Activated T-cell treated with anti-CD3 and anti-CD28 coated beads, Interleukin-2, amount 50 U/mL, for 72 hours (primary cell): ENCODE results near the gene LDLRAD4. TPM values are rescaled to one million over a fixed set of nuclear protein-coding genes. Genes with fewer than 3 reads are reported as not detected.

Experiments
- ATAC-seq, 2 donors: fragments of 150-1000 bp; cut with Tn5 transposase; replicated peaks in 1 of 2; 2 replicates each; pipeline ENCODE4 v1.10.0; 2021; ENCODE audit warnings: moderate library complexity in 2 of 2, mild to moderate bottlenecking in 1 of 2
- DNase-seq, 2 donors: peaks; one replicate each; pipeline ENCODE4 v3.0.0; 2021 to 2022; ENCODE audit warnings: mixed read lengths in 1 of 2
- H3K27ac Mint-ChIP-seq: one replicate; pipeline ENCODE4 v1.8.0; 2022; ENCODE audit warnings: mild to moderate bottlenecking, moderate library complexity, mixed read lengths
- H3K27me3 Mint-ChIP-seq: one replicate; pipeline ENCODE4 v1.8.0; 2022; ENCODE audit warnings: low read depth, mixed read lengths
- H3K36me3 Mint-ChIP-seq, 2 donors: one replicate each; pipeline ENCODE4 v1.8.0; 2022; ENCODE audit warnings: mixed read lengths in 2 of 2, mild to moderate bottlenecking in 1 of 2; ENCODE audit not compliant: insufficient read depth in 2 of 2
- H3K4me1 Mint-ChIP-seq: one replicate; pipeline ENCODE4 v1.8.0; 2022; ENCODE audit warnings: low read depth, mixed read lengths
- H3K4me3 Mint-ChIP-seq, 2 donors: one replicate each; pipeline ENCODE4 v1.8.0; 2022; ENCODE audit warnings: mild to moderate bottlenecking in 2 of 2, mixed read lengths in 2 of 2, moderate library complexity in 2 of 2
- H3K9me3 Mint-ChIP-seq, 2 donors: one replicate each; pipeline ENCODE4 v1.8.0; 2022; ENCODE audit warnings: mixed read lengths in 2 of 2
- total RNA-seq, 2 donors: library from RNA; stranded (reverse); gene quantifications; one replicate each; pipeline ENCODE4 v1.2.3, GENCODE V29; 2022

The LDLRAD4 gene
- total RNA-seq, 2 donors from 2014 or later, result 46.0 to 47.2 TPM

DNA sequence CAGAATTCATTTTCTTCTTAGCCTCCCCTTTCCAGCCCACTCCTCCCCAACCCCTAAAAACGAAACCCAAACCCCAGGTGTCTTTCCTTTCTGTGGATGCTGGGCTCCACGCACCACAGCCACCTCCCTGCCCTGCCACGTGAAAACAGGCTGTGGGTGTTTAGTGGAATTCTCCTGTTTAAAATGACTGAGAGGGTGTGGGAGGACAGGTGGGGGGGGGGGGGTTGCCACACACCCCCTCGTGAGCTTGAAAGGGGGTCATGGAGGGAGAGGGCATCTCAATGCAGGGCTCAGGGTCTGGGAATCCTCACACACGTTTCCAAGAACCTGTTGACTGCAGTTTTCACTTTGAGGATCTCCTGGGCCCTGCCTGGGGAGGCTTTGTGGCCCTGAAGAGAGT, 397.5 kb downstream of the LDLRAD4 start:
- Mint-ChIP-seq H3K4me1 (peaks cover 78% of the 10 kb centered on the region), H3K4me3 (peak overlapping the region; percentile 83 to 89), H3K27ac (peak overlapping the region; percentile 98), H3K27me3 (no peaks in the 10 kb centered on the region), H3K36me3 (no peaks in the 10 kb centered on the region), H3K9me3 (no peaks in the 10 kb centered on the region)
- ATAC-seq (no peak), DNase-seq (no peak)

GRCh38 chr18:13616525-13617035, 398.0 kb downstream of the LDLRAD4 start:
- Mint-ChIP-seq H3K4me3 (peak overlapping the region; percentile 83 to 89), H3K27ac (no peak overlapping the region), H3K9me3 (no peaks in the 10 kb centered on the region), H3K36me3 (no peaks in the 10 kb centered on the region), H3K4me1 (peaks cover 72% of the 10 kb centered on the region), H3K27me3 (no peaks in the 10 kb centered on the region)
- DNase-seq (peak in 1 of 2 donors; percentile 28), ATAC-seq (no peak)

DNA sequence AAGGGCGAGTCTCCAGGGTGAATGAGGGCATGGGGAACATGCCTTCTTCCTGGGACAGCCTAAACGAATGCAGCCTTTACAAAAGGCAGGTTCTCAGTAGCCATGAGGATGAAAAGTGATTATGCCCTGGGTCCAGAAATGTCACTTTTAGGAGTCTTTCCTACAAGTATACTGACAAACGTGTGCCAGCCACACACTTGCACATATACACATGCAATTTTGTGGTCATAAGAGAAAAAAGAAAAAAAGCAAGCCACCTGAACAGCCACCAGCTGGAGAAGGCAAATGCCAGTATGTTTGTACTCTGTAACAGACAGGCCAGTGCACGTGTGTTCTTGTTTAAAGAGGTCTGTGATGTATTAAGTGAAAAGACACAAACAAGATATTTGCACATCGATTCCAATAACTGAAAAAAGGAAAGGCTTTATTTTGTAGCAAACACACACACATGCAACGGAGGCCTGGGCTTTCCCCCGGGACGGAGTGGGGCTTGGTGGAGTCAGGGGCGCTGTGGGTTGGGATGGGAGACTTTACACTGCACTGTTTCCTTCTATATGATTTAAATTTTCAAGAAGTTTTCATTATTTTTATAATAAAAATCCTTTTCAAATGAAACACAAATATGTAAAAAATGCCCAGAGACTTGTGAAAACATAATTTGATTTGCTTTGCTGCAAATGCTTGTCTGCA, 399.4 kb downstream of the LDLRAD4 start:
- Mint-ChIP-seq H3K27ac (no peak overlapping the region), H3K9me3 (no peaks in the 10 kb centered on the region), H3K4me1 (peaks cover 58% of the 10 kb centered on the region), H3K4me3 (no peak overlapping the region), H3K36me3 (no peaks in the 10 kb centered on the region), H3K27me3 (no peaks in the 10 kb centered on the region)
- no peak for DNase-seq
- ATAC-seq, result no peak

GRCh38 chr18:13618760-13619438, 400.3 kb downstream of the LDLRAD4 start:
- Mint-ChIP-seq H3K4me1 (peaks cover 49% of the 10 kb centered on the region), H3K27ac (no peak overlapping the region), H3K4me3 (no peak overlapping the region), H3K9me3 (no peaks in the 10 kb centered on the region), H3K36me3 (no peaks in the 10 kb centered on the region), H3K27me3 (no peaks in the 10 kb centered on the region)
- ATAC-seq, result no peak
- no peak for DNase-seq

GRCh38 chr18:13619505-13620205, 401.1 kb downstream of the LDLRAD4 start:
- Mint-ChIP-seq H3K4me1 (peaks cover 41% of the 10 kb centered on the region), H3K27ac (no peak overlapping the region), H3K27me3 (no peaks in the 10 kb centered on the region), H3K4me3 (no peak overlapping the region), H3K36me3 (no peaks in the 10 kb centered on the region), H3K9me3 (no peaks in the 10 kb centered on the region)
- DNase-seq (no peak), ATAC-seq (no peak)

- no peak overlapping the region for H3K27ac Mint-ChIP-seq
- DNase-seq (no peak), ATAC-seq (no peak)
- H3K27me3 Mint-ChIP-seq, result no peaks in the 10 kb centered on the region
- H3K36me3 Mint-ChIP-seq, result no peaks in the 10 kb centered on the region
- no peak overlapping the region for H3K4me3 Mint-ChIP-seq
- H3K4me1 Mint-ChIP-seq, result peaks cover 36% of the 10 kb centered on the region
- no peaks in the 10 kb centered on the region for H3K9me3 Mint-ChIP-seq
Measured at GRCh38 chr18:13620206-13620672, 401.7 kb downstream of the LDLRAD4 start.

DNA sequence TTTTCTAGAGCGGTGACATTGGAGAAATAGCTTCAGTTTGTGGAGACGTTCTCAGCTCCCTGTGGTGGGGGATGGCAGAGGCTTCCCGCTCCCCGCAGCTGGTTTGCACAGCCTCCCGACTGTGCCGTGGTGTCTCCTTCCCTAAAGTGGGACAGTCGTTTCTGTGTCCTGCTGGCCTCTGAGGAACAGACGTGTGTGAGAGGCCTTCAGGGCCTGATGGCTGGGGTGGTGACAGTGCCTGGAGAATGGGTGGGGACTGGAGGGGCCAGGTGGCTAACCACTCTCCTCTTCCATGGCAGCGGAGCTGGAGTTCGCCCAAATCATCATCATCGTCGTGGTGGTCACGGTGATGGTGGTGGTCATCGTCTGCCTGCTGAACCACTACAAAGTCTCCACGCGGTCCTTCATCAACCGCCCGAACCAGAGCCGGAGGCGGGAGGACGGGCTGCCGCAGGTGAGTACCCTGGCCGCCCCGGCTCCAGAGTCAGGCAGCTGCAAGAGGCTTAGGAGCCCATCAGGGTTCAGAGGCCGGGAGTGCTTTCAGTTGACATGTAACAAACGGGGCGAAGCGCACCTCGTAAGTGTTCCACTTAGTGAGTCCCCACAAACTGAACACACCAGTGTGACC, 402.4 kb downstream of the LDLRAD4 start:
- Mint-ChIP-seq H3K4me3 (no peak overlapping the region), H3K27me3 (no peaks in the 10 kb centered on the region), H3K27ac (no peak overlapping the region), H3K4me1 (peaks cover 29% of the 10 kb centered on the region), H3K36me3 (no peaks in the 10 kb centered on the region), H3K9me3 (no peaks in the 10 kb centered on the region)
- DNase-seq (no peak), ATAC-seq (no peak)

DNA sequence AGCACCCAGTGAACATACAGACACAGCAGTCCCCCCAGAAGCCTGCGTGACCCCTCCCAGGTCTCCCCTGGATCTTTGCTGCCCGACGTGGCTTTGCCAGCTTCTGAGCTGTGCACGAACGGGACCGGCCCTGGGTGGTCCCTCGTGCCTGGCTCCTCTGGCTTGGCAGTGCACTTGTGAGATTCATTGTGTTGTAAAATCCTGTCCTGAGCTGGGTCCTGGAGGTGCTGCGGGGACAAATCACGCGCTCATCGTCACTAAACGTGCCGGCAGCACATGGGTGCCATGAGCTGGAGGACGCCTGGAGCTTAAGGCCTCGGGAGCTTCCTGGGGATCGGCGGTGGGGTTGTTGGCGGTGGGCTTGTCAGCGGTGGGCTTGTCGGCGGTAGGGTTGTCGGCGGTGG, 402.9 kb downstream of the LDLRAD4 start:
- Mint-ChIP-seq H3K4me3 (no peak overlapping the region), H3K36me3 (no peaks in the 10 kb centered on the region), H3K27ac (no peak overlapping the region), H3K27me3 (no peaks in the 10 kb centered on the region), H3K9me3 (no peaks in the 10 kb centered on the region), H3K4me1 (peaks cover 23% of the 10 kb centered on the region)
- ATAC-seq (no peak), DNase-seq (no peak)

DNA sequence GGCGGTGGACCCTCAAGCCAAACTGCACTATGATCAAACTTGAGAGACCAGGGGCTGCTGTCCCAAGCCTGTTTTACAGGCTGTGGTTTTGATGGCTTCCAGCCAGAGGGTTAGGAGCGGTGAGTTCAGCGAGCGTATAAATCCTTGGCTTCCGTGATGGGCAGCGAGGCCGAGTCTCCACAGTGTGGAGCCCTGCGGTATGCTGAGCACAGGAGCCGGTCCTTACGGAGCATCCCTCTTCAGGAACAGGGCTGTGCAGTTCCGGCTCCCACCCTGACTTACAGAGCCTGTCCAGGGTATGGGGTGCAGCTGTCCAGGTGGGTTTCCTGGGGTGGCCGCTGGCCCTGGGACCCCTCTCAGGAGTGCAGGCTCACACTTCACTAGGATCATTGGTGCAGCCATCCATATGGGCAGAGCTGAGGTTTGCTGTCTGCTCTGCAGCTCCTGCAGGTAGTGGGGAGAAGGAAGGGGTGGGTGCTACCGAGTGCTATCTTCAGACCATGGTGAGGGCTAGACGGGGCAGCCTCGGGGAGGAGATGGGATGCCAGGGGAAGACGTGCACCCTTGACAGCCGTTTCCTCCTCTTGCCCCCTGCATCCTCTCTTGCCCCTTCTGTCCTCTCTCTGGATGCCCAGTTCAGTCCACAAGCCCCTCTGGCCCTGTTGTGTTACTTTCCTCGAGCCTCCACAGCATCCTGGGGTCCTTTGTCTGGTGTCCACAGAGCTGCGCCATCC, 403.5 kb downstream of the LDLRAD4 start:
- Mint-ChIP-seq H3K9me3 (no peaks in the 10 kb centered on the region), H3K27ac (no peak overlapping the region), H3K4me3 (no peak overlapping the region), H3K27me3 (no peaks in the 10 kb centered on the region), H3K36me3 (no peaks in the 10 kb centered on the region), H3K4me1 (peaks cover 17% of the 10 kb centered on the region)
- ATAC-seq, result no peak
- no peak for DNase-seq

DNA sequence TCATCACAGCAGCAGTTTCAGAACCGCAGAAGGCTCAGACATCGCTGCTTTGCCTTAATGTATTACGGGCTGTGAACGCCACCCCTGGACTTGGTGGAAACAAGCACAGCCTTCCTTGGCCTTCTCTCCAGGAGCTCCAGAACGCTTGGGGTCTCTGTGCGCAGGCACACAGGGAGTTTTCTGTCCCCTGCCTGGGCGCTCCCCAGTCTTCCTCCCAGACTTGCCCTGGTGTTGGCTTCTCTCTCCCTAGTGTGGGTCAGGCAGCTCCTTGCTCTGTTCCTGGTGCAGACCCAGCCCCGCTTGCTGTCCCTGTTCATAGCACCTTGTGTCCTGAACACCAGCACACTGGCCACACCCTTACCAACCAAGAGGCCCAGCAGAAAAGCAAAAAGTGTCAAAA, 404.2 kb downstream of the LDLRAD4 start:
- Mint-ChIP-seq H3K4me3 (no peak overlapping the region), H3K27ac (no peak overlapping the region), H3K36me3 (no peaks in the 10 kb centered on the region), H3K9me3 (no peaks in the 10 kb centered on the region), H3K27me3 (no peaks in the 10 kb centered on the region), H3K4me1 (peaks cover 10% of the 10 kb centered on the region)
- DNase-seq (no peak), ATAC-seq (no peak)

- DNase-seq, result no peak
- Mint-ChIP-seq H3K36me3 (no peaks in the 10 kb centered on the region), H3K4me1 (peaks cover 8% of the 10 kb centered on the region), H3K27ac (no peak overlapping the region), H3K9me3 (no peaks in the 10 kb centered on the region), H3K4me3 (no peak overlapping the region), H3K27me3 (no peaks in the 10 kb centered on the region)
- no peak for ATAC-seq
Measured at GRCh38 chr18:13623348-13623747, 404.8 kb downstream of the LDLRAD4 start.

GRCh38 chr18:13623871-13624270, 405.3 kb downstream of the LDLRAD4 start:
- no peaks in the 10 kb centered on the region for H3K36me3 Mint-ChIP-seq
- no peak overlapping the region for H3K27ac Mint-ChIP-seq
- no peaks in the 10 kb centered on the region for H3K27me3 Mint-ChIP-seq
- peaks cover 9% of the 10 kb centered on the region for H3K4me1 Mint-ChIP-seq
- H3K9me3 Mint-ChIP-seq, result no peaks in the 10 kb centered on the region
- no peak for ATAC-seq
- no peak overlapping the region for H3K4me3 Mint-ChIP-seq
- DNase-seq, result no peak
